Sigmoid colon (tissue), 7 donors: ENCODE data around the gene C1QL1. TPM values are rescaled to one million over a fixed set of nuclear protein-coding genes. Genes with fewer than 3 reads are reported as not detected.
"Not testable (repeated sequence)": the region's sequence is repeated elsewhere in the genome, so short reads cannot be mapped to it uniquely, and the experiment has no call there.

ENCODE experiments used
- DNase-seq: peaks from one replicate; pipeline ENCODE4 v3.0.0-alpha.2; 2019
- H3K27ac ChIP-seq, 4 donors: fragments of 200-600 bp; sonication (generic); one replicate each; pipeline ENCODE4 v1.5.1; 2016 to 2019; ENCODE audit warnings: mild to moderate bottlenecking in 1 of 4
- H3K27me3 ChIP-seq, 3 donors: fragments of 200-600 bp; sonication (generic); one replicate each; pipeline ENCODE4 v1.5.1; 2019; ENCODE audit warnings: mild to moderate bottlenecking in 1 of 3
- H3K36me3 ChIP-seq, 4 donors: fragments of 200-600 bp; sonication (generic); one replicate each; pipeline ENCODE4 v1.5.1; 2016 to 2019
- H3K4me1 ChIP-seq, 4 donors: fragments of 200-600 bp; sonication (generic); one replicate each; pipeline ENCODE4 v1.5.1; 2017 to 2019
- H3K4me3 ChIP-seq, 4 donors: fragments of 200-600 bp; sonication (generic); one replicate each; pipeline ENCODE4 v1.5.1; 2017 to 2019; ENCODE audit warnings: mild to moderate bottlenecking in 2 of 4, moderate library complexity in 1 of 4
- H3K9me3 ChIP-seq, 4 donors: fragments of 200-600 bp in 3 of 4; sonication (generic) in 3 of 4; one replicate each; pipeline versions ENCODE4 v1.5.1 to v1.6.1; 2013 to 2019
- EP300 ChIP-seq, 4 donors: sonication (generic); formaldehyde crosslinking; IDR thresholded peaks; one replicate each; pipeline ENCODE4 v1.6.1; 2017; ENCODE audit warnings: antibody characterized with exemption in 4 of 4
- POLR2A ChIP-seq, 2 donors: fragments of 450-650 bp; IDR thresholded peaks; one replicate each; pipeline ENCODE4 v1.6.1; 2016; ENCODE audit warnings: antibody characterized with exemption in 2 of 2, mild to moderate bottlenecking in 2 of 2, moderate library complexity in 2 of 2
- POLR2AphosphoS5 ChIP-seq, 4 donors: sonication (generic); formaldehyde crosslinking; IDR thresholded peaks; one replicate each; pipeline ENCODE4 v1.6.1; 2017; ENCODE audit warnings: antibody characterized with exemption in 4 of 4
- WGBS, 2 donors: extraction: QIAGEN DNeasy Blood & Tissue Kit; methylation state at CpG; one replicate each; pipeline ENCODE4 v1.1.7; 2013; 5-methylcytosine and 5-hydroxymethylcytosine counted together
- intact Hi-C: fragments of 100-400 bp; cut with DNase I; formaldehyde crosslinking; loops from one replicate; pipeline ENCODE4 v1.15.1; 2023
- polyA plus RNA-seq, 3 donors: library from polyadenylated mRNA; stranded (reverse); fragments of 200-250 nt; gene quantifications; one replicate each; pipeline ENCODE4 v1.2.3, GENCODE V29; 2013
- total RNA-seq, 4 donors: library from RNA; depleted of rRNA; stranded (reverse); fragments of >200 nt; gene quantifications; one replicate each; pipeline ENCODE4 v1.1.0, GENCODE V29; 2016
- TF ChIP-seq, protein P1 (sequence below), 4 experiments: fragments of 450-650 bp in 3 of 4; fragments of 200-600 bp in 1 of 4; IDR thresholded peaks; one replicate each; pipeline ENCODE4 v1.5.1; 2016 to 2019; ENCODE audit warnings: antibody characterized with exemption in 4 of 4, mild to moderate bottlenecking in 3 of 4, moderate library complexity in 2 of 4
- donor health status: healthy with polysubstance abuse.
- donor health status: Bipolar disorder and iron deficiency.
- donor health status: healthy.

Gene C1QL1
- total and polyA plus RNA-seq, 7 donors = 0.41 to 4.3 (median 1.5) TPM; not detected in 1

DNA sequence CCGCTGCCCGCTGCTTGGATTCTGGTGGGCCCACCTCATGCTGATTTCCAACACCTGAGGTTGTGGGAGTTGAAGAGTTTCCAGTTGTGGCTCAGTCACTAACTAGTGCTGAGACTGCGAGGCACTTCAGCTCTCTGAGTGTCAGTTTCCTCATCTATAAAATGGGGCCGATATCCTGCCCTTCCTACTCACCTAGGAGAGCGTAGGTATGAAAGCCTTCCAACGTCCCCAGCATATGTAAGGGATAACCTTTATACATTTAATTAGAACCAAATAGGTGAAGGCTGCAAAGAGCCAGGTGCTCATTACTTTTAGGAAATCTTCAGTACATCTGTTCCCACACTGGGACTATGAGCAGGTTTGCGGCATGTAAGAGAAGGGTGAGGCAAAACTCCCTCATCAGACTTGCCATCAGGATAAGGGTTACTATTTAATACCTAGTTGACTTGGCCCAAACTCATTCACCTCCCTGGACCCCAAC lies 19.7 kb downstream of the C1QL1 start:
- TF ChIP-seq, protein P1, sequence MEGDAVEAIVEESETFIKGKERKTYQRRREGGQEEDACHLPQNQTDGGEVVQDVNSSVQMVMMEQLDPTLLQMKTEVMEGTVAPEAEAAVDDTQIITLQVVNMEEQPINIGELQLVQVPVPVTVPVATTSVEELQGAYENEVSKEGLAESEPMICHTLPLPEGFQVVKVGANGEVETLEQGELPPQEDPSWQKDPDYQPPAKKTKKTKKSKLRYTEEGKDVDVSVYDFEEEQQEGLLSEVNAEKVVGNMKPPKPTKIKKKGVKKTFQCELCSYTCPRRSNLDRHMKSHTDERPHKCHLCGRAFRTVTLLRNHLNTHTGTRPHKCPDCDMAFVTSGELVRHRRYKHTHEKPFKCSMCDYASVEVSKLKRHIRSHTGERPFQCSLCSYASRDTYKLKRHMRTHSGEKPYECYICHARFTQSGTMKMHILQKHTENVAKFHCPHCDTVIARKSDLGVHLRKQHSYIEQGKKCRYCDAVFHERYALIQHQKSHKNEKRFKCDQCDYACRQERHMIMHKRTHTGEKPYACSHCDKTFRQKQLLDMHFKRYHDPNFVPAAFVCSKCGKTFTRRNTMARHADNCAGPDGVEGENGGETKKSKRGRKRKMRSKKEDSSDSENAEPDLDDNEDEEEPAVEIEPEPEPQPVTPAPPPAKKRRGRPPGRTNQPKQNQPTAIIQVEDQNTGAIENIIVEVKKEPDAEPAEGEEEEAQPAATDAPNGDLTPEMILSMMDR (IDR thresholded peaks at IDR 0.05) = no peak
- no peak for TF ChIP-seq POLR2A (IDR thresholded peaks at IDR 0.05)
- no peak for TF ChIP-seq POLR2AphosphoS5 (IDR thresholded peaks at IDR 0.05)
- no peak for TF ChIP-seq EP300 (IDR thresholded peaks at IDR 0.05)
- H3K27ac ChIP-seq = peak overlapping the region in 2 of 4 donors; percentile 60 to 65
- 66 to 68% methylated on average over 7 of the region's 7 CpGs for WGBS, 2 donors
- peaks cover 0 to 12% (median 9%) of the 10 kb centered on the region in 4 donors for H3K4me1 ChIP-seq
- DNase-seq = peak; percentile 12
- H3K4me3 ChIP-seq = peak overlapping the region; percentile 27 to 61 (median 50)
- no peaks in the 10 kb centered on the region for H3K36me3 ChIP-seq
- no peaks in the 10 kb centered on the region for H3K27me3 ChIP-seq
- intact Hi-C loops = loop anchor here (1.0 to 2.0 kb wide), 2 partner anchors 20 to 74 kb away; partner anchors contain the start of gene C1QL1
- no peaks in the 10 kb centered on the region for H3K9me3 ChIP-seq

DNA sequence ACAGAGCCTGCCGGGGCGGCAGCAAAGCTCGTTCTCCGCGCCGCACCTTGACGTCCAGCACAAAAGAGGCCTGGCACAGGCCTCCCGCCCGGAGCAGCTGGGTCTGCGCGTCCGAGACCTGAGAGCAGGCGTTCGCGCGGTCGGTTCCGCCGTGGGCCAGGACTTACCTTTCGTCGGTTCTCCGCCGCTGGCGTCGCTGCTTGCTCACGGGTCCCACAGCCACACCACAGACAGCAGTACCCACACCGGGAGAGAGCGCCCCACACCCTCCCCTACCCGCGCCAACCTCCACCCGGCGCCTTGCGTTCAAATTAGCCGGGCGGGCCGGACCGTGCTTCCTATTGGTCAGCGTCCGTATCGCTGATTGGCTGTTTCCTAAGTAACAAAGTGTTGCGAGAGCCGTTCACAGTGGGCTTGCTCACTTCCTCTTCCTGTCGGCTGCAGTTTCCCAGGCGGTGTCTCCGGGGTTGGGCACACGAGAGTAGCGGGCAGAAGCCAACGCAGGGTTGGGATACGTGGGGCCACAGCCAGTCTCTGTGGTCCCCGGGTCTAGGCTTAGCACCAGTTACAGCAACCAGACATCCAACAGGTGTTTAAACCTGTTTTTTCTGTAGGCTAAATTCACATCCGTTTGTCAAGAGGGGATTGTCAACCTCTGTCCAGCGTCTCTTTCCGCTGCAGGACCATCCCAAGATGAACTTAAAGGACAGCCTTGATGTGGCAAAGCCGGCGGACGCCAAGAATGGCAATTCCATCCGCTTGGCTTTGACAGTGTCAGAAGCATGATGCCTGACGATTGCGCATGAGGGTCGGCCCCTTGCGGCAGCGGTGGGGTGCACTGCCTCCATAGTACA lies 20.4 kb downstream of the C1QL1 start, which contains the start of gene KIF18B:
KIF18B (minus strand) TSS at position 313 of the 854 bp plus-strand sequence. CDS start 11,429 bp downstream, outside the sequence.
- H3K36me3 ChIP-seq = no peaks in the 10 kb centered on the region
- peak; percentile 85 to 90 (median 87) for TF ChIP-seq POLR2AphosphoS5 (IDR thresholded peaks at IDR 0.05)
- TF ChIP-seq, protein P1 (IDR thresholded peaks at IDR 0.05) = no peak
- no peak for TF ChIP-seq EP300 (IDR thresholded peaks at IDR 0.05)
- TF ChIP-seq POLR2A (IDR thresholded peaks at IDR 0.05) = peak; percentile 52 to 64
- peak within 1 kb of the TSS; percentile 42 to 65 (median 60) for H3K27ac ChIP-seq
- peaks cover 0 to 12% (median 9%) of the 10 kb centered on the region in 4 donors for H3K4me1 ChIP-seq
- WGBS, 2 donors = 2 to 4% methylated on average over 62 of the region's 62 CpGs
- no peaks in the 10 kb centered on the region for H3K9me3 ChIP-seq
- DNase-seq = peak; percentile 95
- intact Hi-C loops = loop anchor here (1.0 to 2.0 kb wide), 3 partner anchors 21 to 75 kb away; partner anchors contain the start of gene C1QL1
- no peaks in the 10 kb centered on the region for H3K27me3 ChIP-seq
- peak within 1 kb of the TSS; percentile 27 to 61 (median 50) for H3K4me3 ChIP-seq

DNA sequence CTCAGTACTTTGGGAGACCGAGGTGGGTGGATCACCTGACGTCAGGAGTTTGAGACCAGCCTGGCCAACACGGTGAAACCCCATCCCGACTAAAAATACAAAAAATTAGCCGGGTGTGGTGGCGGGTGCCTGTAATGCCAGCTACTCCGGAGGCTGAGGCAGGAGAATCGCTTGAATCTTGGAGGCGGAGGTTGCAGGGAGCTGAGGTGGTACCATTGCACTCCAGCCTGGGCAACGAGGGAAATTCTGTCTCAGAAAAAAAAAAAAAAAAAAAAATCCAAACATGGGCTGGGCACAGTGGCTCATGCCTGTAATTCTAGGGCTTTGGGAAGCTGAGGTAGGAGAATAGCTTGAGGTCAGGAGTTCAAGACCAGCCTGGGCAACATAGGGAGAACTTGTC lies 22.5 kb downstream of the C1QL1 start:
- WGBS, 2 donors = 94 to 95% methylated on average over 9 to 10 of the region's 10 CpGs
- H3K9me3 ChIP-seq, H3K27ac ChIP-seq, H3K27me3 ChIP-seq, H3K36me3 ChIP-seq, H3K4me3 ChIP-seq: not testable (repeated sequence)
- H3K4me1 ChIP-seq = peaks cover 0 to 12% (median 9%) of the 10 kb centered on the region in 4 donors
- intact Hi-C loops = loop anchor here (2.0 kb wide), 1 partner anchor 25 kb away; no protein-coding TSS in a partner anchor
- DNase-seq = peak; percentile 24

DNA sequence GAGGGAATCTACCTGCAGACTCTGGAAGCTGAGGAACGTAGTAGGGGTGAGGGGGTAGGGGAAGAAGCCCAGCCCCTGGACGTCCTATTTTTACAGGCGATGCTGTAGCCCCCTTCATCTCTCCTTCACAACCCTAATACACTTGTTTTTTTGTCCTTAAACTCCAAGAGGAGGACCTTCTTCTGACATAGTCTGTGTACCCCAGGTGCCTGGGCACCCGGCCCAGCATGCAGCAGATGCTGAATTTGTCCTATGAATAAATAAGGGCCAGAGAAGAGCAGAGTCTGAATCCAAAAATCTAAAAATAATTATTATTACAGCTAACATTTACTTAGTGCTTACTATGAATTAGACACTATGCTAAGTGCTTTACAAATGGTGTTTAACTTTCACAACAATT lies 25.6 kb downstream of the C1QL1 start:
- no peaks in the 10 kb centered on the region for H3K9me3 ChIP-seq
- H3K27me3 ChIP-seq = no peaks in the 10 kb centered on the region
- no peaks in the 10 kb centered on the region for H3K36me3 ChIP-seq
- H3K27ac ChIP-seq = no peak overlapping the region
- intact Hi-C loops = no loop called here
- 85 to 91% methylated on average over 4 of the region's 4 CpGs for WGBS, 2 donors
- no peak for TF ChIP-seq POLR2A (IDR thresholded peaks at IDR 0.05)
- TF ChIP-seq POLR2AphosphoS5 (IDR thresholded peaks at IDR 0.05) = no peak
- TF ChIP-seq, protein P1 (IDR thresholded peaks at IDR 0.05) = no peak
- TF ChIP-seq EP300 (IDR thresholded peaks at IDR 0.05) = no peak
- no peak overlapping the region for H3K4me3 ChIP-seq
- no peak for DNase-seq
- peaks cover 0 to 11% (median 8%) of the 10 kb centered on the region in 4 donors for H3K4me1 ChIP-seq

DNA sequence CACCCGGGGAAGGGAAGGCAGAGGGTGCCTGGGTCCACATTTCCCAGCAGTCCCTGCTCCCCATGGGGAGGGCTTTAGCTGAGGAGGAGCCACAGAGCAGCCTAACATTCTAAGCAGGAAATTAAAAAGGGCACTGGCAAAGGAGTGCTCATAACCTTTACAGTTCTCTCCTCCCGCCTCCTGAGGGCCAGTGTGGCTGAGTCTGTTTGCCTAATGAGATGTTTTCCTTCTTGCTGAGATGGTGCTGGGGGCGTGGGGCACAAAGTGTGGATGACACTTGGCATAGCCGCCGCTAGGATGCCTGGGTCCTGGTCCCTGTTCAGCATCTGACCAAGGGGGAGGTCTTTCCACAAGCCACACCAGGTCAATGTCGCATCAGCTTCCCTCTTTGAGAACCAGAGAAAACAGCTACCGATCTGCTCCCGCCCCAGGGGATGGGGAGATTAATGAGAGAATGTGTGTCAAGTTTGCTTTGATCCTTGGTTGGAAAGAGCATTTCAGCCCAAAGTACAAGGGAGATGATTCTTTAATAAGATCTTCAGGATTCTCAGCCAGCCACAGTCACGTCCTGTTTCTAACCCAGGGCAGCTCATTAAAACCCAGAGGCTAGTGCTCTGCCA lies 26.3 kb downstream of the C1QL1 start:
- intact Hi-C loops = no loop called here
- H3K4me1 ChIP-seq = peaks cover 0 to 6% (median 3%) of the 10 kb centered on the region in 4 donors
- TF ChIP-seq POLR2A (IDR thresholded peaks at IDR 0.05) (no peak), POLR2AphosphoS5 (IDR thresholded peaks at IDR 0.05) (no peak), EP300 (IDR thresholded peaks at IDR 0.05) (no peak)
- TF ChIP-seq, protein P1 (IDR thresholded peaks at IDR 0.05) = no peak
- H3K9me3 ChIP-seq = no peaks in the 10 kb centered on the region
- no peak overlapping the region for H3K27ac ChIP-seq
- no peak overlapping the region for H3K4me3 ChIP-seq
- no peaks in the 10 kb centered on the region for H3K36me3 ChIP-seq
- DNase-seq = peak; percentile 40
- 85 to 86% methylated on average over 9 of the region's 9 CpGs for WGBS, 2 donors
- no peaks in the 10 kb centered on the region for H3K27me3 ChIP-seq
